GM12873 (cell line): Measurements from ENCODE around the gene ATP8A1.

ENCODE experiments used
- TF ChIP-seq, protein P1 (sequence below): IDR thresholded peaks from 2 replicates; pipeline ENCODE4 v1.5.1; 2012; ENCODE audit warnings: low read depth, mild to moderate bottlenecking, moderate library complexity, low read length, control low read depth; ENCODE audit not compliant: insufficient read depth; ENCODE audit errors: missing control alignments

Gene ATP8A1

DNA sequence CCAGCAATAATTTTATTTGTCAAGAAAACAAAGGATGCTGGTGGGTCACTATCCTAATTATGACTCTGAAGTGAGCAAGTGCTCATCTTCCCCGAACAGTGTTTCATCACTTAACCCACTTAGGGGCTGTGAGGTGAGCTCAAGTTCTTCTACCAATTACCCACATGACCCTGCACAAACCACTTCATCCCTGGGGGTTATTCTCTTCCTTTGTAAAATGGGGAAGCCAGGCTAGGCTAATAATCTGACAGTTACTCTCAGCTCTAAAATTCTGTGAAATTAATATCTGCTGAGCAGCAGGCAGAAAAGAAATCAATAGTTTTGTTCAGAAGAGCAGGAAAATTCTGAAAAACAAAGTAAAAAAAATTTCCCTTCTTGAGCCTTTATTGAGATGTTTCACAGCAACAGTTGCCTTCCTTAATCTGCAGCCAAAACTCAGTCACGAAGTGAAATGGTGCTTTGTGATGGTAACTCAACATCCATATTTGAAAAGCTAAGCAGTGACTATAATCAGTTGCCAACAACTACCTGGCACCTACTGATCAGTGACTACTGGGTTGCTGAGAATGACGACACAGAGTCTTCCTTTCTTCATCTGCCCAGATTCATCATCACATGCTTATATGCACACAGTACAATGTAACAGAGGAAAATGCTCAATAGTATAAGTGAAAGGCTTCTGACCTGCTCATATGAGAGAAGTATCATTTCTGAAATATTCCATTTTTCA, 24.1 kb downstream of the ATP8A1 start:
- TF ChIP-seq, protein P1, sequence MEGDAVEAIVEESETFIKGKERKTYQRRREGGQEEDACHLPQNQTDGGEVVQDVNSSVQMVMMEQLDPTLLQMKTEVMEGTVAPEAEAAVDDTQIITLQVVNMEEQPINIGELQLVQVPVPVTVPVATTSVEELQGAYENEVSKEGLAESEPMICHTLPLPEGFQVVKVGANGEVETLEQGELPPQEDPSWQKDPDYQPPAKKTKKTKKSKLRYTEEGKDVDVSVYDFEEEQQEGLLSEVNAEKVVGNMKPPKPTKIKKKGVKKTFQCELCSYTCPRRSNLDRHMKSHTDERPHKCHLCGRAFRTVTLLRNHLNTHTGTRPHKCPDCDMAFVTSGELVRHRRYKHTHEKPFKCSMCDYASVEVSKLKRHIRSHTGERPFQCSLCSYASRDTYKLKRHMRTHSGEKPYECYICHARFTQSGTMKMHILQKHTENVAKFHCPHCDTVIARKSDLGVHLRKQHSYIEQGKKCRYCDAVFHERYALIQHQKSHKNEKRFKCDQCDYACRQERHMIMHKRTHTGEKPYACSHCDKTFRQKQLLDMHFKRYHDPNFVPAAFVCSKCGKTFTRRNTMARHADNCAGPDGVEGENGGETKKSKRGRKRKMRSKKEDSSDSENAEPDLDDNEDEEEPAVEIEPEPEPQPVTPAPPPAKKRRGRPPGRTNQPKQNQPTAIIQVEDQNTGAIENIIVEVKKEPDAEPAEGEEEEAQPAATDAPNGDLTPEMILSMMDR = no peak

DNA sequence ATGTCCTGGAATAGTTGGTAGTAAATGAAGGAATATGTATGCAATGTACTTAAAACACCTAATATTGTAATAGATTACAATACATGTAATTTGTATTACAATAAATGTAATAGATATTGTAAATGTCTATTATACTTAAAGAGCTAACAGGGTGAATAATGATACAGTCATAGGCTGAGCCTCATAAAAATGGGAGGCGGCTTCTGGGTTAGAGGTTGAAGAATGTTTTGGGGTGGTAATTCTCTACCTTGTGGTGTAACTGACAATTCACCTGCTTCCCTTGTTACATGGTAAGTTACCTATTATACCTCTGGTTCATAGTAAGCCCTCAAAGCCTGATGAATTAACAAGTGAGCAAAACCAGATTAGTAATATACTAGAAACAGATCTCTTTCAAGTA, 26.0 kb downstream of the ATP8A1 start:
- TF ChIP-seq, protein P1 = no peak

DNA sequence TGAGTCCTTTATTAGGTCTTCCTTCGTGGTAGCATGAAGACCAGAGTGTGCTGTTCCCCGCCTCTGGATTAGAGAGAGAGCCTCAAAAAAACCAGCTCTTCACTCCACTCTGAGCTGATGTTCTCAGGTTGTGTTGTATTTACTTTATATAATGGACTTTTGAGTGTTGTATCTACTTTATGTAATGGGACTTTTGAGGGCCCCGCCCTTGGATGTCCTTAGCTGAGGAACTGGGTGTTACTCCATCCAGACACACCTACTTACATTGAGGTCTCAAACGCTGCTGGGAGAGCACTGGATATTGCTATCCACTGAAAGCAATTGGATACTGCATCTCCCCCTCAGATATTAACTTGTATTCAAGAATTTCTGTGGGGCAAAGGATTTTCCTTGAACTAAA, 28.2 kb downstream of the ATP8A1 start:
- TF ChIP-seq, protein P1 = no peak

DNA sequence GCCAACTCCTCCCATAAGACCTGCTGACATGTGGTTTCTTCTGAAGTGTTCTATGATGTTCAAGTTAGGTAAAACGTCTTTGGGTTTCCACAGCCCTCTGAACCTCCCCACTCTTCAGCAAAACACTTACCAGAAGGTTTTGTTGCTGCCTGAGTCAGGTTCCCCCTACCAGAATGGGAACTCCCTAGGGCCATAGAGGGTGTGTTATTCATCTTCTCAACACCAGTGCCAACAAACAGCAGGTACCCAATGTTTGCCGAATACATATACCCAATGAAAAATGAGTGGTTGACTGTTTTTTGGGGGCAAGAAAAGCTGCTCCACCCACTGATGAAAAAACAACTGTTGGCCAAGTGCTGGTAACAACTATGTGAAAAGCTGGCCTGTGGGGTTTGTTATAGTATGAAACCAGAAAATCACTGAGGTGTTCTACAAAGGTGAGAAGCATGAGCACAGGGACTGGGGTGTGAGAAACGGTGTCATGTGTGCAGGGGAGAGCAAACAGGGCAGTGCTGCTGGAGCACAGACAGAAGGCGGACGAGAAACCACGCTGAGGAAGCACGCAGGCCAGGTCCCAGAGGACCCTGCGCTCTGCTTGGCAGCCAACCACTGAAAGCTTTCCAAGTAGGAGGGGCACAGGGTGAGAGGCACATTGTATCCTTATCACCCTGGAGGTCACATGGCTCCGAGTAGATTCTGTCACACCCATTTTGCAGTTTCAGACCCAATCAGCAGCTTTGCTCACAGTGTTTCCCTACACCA, 28.8 kb downstream of the ATP8A1 start:
- TF ChIP-seq, protein P1 = no peak

DNA sequence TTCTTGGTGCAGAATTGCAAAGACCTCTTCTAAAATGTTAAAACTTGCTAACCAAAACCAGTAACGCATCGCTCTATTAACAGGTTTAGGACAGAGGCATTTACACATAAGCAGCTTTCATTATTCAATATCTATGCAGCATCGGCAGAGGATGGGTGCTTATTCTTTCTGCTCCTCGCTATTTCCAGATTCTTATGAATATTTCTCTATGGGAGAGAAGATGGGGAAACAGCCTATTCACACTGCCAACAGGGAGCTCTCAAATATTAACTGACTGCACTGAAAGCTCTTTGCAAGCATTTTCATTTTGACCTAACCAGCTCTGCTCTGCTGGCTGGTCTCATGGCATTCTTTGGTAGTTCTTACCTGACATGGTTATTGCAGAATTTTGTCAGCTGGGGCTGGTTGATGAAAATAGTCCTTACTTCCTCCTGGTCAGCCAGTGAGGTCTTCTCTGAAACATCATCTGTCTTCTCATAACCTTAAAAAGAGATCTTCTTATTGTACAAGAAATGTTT, 30.2 kb downstream of the ATP8A1 start:
- TF ChIP-seq, protein P1 = no peak

DNA sequence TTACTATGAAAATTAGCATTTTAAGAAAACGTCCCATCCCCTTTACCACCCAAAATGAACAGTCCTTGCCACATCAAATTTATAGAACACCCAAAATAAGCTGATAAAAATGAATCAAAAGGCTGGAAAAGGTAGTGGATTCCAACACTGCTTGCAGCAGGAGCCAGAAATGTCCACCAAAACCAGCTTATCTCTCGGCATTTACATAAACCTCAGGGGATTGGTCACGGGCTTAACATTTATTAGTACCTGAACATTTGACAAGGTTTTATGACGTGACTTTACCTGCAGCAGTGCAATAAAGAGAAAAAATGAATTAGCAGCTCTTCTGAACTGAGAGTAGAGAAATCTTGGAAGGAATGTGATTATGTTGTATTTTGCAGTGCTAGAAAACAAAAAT, 31.6 kb downstream of the ATP8A1 start:
- TF ChIP-seq, protein P1 = no peak

DNA sequence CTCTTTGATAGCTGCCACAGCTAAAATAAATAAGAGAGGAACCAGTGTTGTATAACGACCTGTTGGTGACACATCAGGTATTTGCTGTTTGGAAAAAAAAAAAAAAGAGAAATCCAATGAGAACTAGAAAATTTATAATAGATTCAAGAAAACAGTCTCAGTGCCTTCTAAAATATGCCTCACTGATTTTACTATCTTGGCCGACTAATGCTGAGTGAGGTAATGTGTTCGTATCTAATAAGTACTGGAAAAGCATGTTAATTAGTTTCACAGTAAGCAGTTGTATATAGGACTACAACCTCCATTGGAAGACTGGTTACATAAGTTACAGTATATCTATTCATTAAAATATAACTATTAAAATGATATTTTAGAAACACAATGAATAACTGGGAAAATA, 32.4 kb downstream of the ATP8A1 start:
- TF ChIP-seq, protein P1 = no peak
